ENCODE data around the gene GRID2. TPM values are rescaled to one million over a fixed set of nuclear protein-coding genes. Genes with fewer than 3 reads are reported as not detected.

Gene GRID2
- total RNA-seq, 2 experiments from 2014 or later, result not detected

DNA sequence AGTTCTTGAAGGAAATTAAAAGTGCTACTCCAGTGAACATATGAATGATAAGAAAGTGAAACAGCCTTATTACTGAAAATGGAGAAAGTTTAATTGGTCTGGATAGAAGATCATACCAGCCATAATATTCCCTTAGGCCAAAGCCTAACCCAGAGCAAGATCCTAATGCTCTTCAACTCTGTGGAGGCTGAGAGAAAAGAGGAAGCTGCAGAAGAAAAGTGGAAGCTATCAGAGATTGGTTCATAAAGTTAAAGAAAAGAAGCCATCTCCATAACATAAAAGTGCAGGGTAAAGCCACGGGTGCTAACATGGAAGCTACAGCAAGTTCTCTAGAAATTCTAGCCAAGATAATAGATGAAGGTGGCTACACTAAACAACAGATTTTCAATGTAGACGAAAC is 1439.3 kb downstream of the GRID2 start:
- H3K27ac Mint-ChIP-seq, result no peak overlapping the region
- CTCF ChIA-PET, result no interaction called here
- H3K27me3 Mint-ChIP-seq, result no peaks in the 10 kb centered on the region
- H3K36me3 Mint-ChIP-seq (ENCODE audit: low read depth), result no peaks in the 10 kb centered on the region
- H3K4me3 Mint-ChIP-seq, result no peak overlapping the region
- no peaks in the 10 kb centered on the region for H3K9me3 Mint-ChIP-seq
- POLR2A ChIA-PET, result no interaction called here
- no peaks in the 10 kb centered on the region for H3K4me1 Mint-ChIP-seq
- no peak for DNase-seq

DNA sequence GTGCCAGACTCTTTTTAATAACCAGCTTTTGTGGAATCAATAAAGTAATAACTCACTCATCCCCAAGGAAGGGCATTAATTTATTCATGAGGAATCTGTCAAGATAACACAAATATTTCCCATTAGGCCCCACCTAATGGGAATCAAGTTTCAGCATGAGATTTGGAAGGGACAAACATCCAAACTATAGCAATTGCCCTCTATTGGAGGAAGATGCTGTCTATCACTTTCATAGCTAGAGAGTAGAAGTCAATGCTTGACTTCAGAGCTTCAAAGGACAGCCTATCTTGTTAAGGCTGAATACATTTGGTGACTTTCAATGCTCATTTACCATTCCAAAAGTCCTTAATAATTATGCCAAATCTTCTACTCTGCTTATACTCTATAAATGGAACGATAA is 1439.9 kb downstream of the GRID2 start:
- no peak for DNase-seq
- Mint-ChIP-seq H3K4me1 (no peaks in the 10 kb centered on the region), H3K36me3 (ENCODE audit: low read depth) (no peaks in the 10 kb centered on the region), H3K27me3 (no peaks in the 10 kb centered on the region), H3K9me3 (no peaks in the 10 kb centered on the region), H3K27ac (no peak overlapping the region), H3K4me3 (no peak overlapping the region)
- CTCF ChIA-PET, result no interaction called here
- POLR2A ChIA-PET, result no interaction called here

DNA sequence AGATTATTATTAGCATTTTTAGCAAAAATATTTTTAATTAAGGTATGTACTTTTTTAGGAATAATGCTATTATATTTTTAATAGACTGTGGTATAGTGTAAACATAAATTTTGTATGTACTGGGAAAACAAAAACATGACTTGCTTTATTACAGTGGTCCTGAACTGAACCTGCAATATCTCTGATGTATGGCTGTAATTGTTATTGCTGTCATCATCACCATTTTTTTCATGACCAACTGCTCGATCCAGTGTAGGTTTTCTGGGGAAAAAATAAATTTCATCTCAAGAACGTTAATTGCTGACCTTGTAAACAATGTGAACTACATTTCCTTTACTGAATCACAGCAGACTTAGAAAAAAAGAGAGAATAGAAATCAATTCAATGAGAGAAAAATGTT is 1441.2 kb downstream of the GRID2 start:
- CTCF ChIA-PET, result no interaction called here
- DNase-seq, result no peak
- Mint-ChIP-seq H3K4me1 (no peaks in the 10 kb centered on the region), H3K36me3 (ENCODE audit: low read depth) (no peaks in the 10 kb centered on the region), H3K4me3 (no peak overlapping the region), H3K27me3 (no peaks in the 10 kb centered on the region), H3K9me3 (no peaks in the 10 kb centered on the region), H3K27ac (no peak overlapping the region)
- POLR2A ChIA-PET, result no interaction called here

DNA sequence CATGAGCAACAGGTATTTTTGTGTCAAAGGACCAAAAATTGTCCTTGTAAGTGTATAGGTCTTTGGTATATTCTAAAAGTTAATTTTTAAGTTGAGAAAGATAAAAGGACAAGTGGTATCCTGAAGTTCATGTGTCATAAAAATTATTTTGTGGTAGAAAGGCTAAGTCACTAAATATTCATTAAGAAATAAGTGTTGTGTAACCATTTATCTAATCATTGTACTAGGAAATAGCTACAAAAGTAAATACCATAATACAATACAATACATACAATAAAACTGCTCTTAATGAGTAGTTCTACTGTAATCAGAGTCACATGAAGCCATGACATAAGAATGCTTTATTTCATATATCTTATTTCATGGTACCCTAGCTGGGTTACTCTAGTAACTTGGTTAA is 1442.3 kb downstream of the GRID2 start:
- Mint-ChIP-seq H3K4me3 (no peak overlapping the region), H3K27ac (no peak overlapping the region), H3K36me3 (ENCODE audit: low read depth) (no peaks in the 10 kb centered on the region), H3K27me3 (no peaks in the 10 kb centered on the region), H3K9me3 (no peaks in the 10 kb centered on the region), H3K4me1 (no peaks in the 10 kb centered on the region)
- ChIA-PET POLR2A (no interaction called here), CTCF (no interaction called here)
- no peak for DNase-seq

DNA sequence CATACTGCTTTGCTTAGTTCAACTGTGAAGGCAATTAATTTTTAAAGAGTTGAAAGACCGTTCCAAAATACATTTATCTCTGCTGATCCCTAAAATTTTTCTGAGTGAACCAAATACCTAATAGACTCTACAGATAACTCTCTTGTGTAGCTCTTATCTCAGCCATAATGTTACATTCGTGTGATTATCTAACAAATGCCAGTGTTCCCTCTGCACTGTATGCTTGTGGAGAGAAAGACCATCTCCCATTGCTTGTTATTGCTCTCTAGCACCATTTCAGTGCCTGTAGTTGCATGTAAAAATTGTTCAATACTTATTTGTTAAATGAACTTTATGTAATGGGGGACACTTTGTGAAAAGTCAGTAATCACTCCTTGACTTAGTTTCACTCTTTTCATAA is 1443.5 kb downstream of the GRID2 start:
- no peaks in the 10 kb centered on the region for H3K4me1 Mint-ChIP-seq
- H3K4me3 Mint-ChIP-seq, result no peak overlapping the region
- H3K9me3 Mint-ChIP-seq, result no peaks in the 10 kb centered on the region

DNA sequence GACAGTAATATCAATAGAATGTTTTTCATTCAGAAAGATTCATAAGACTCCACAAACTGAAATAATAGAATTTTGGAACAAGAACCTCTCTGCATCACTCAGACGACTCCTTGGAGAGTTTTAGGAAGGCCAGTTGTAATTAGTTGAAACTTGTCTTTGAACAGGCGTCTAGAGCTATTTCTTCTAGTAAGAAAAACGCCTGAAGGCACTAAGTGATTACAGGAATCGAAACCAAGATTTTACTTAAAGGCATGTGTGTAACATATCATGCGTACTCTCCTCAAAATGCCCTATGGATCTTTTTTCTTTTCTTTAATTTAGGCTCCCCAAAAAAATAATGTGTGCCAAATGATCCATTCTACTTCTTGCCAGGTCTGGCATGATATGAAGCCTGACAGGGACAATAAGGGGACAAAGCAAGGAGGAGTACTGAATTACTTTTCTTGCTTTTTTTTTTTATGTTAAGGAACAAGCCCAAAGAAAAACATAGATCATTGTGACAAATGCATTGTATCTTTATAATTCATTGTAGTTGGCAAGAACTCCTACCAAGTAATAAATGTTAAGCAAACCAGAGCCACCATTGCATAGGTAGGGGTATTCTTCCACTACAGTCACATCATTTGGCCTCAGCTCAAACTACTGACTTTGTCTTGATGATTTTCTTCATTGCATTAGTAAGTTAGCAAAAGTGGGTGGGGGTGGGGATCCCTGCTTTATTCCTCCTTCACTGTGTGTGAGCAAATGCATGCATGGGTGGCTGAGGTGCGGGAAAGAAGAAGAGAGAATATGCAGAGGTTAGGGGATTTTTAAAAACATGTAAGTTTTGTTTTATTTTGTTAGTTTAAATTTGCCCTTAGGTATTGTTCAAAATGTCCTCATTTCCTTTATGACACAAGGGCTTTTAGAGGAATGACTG is 1444.9 kb downstream of the GRID2 start:
- Mint-ChIP-seq H3K9me3 (no peaks in the 10 kb centered on the region), H3K27ac (no peak overlapping the region), H3K27me3 (no peaks in the 10 kb centered on the region), H3K4me3 (no peak overlapping the region), H3K36me3 (ENCODE audit: low read depth) (no peaks in the 10 kb centered on the region), H3K4me1 (no peaks in the 10 kb centered on the region)
- CTCF ChIA-PET, result no interaction called here
- no peak for DNase-seq
- POLR2A ChIA-PET, result no interaction called here

More for the DNA sequence above, 1443.5 kb downstream of the GRID2 start:
- no peak overlapping the region for H3K27ac Mint-ChIP-seq
- no peak for DNase-seq
- no peaks in the 10 kb centered on the region for H3K36me3 Mint-ChIP-seq (ENCODE audit: low read depth)
- no peaks in the 10 kb centered on the region for H3K27me3 Mint-ChIP-seq
- ChIA-PET CTCF (no interaction called here), POLR2A (no interaction called here)

DNA sequence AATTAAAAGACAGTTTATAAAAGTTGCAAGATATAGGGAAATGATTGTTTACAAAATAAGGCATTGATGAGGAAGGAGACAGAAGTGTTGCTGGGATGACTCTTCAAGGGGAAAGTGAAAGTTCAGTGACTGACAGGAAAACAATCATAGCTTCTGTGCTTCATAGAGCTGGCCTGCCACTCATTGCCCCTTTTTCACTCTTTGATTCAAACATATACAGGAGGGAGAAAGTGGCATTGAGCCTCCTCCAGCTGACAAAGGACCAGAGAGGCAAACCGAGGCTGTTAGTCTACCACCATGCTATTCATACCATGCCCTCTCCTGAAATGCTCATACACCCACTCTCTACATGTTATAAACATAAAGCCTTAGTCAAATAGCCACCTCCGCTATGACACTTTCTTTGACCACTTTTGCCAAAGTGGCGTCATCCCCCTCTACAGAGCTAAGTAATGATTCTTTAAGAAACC is 1445.6 kb downstream of the GRID2 start:
- Mint-ChIP-seq H3K27ac (no peak overlapping the region), H3K36me3 (ENCODE audit: low read depth) (no peaks in the 10 kb centered on the region), H3K4me1 (no peaks in the 10 kb centered on the region), H3K9me3 (no peaks in the 10 kb centered on the region), H3K4me3 (no peak overlapping the region), H3K27me3 (no peaks in the 10 kb centered on the region)
- CTCF ChIA-PET, result no interaction called here
- POLR2A ChIA-PET, result no interaction called here
- no peak for DNase-seq

DNA sequence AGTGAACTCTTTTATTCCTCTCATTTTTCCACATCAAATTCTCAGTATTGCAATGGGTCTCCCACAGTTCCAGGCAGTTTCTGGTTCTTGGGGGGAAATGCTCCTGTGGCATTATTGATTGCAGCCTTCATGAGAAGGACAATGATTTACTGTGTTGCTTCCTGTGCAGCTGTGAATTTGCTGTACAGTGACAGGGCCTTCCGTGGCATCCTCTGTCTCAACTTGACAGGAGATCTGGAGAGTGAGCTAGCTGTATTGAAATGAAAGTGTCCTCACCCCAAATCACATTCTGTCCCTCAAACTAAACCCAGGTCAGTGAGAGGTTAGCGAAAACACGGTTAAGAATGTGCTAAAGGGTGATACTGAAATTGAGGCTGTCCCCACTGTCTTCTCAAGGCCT is 1447.6 kb downstream of the GRID2 start:
- Mint-ChIP-seq H3K36me3 (ENCODE audit: low read depth) (no peaks in the 10 kb centered on the region), H3K27me3 (no peaks in the 10 kb centered on the region), H3K4me1 (no peaks in the 10 kb centered on the region), H3K27ac (no peak overlapping the region), H3K4me3 (no peak overlapping the region), H3K9me3 (no peaks in the 10 kb centered on the region)
- DNase-seq, result no peak
- POLR2A ChIA-PET, result no interaction called here
- CTCF ChIA-PET, result no interaction called here

DNA sequence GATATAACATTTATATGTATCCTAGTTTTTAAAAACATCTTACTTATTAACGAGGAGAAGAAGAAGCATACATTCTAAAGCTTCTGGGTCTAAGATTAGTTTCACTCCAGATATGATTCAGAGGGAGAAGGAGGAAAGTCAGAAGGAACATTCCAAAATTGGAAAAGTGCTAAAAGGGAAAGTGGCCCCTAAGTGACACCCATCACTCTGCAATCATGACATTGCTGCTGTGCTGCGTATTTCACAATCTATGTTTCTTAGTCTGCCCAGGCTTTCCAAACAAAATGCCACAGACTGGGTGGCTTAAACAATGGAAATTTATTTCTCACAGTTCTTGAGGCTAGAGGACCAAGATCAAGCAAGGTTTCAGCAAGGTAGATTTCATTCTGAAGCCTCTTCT is 1452.3 kb downstream of the GRID2 start:
- Mint-ChIP-seq H3K36me3 (ENCODE audit: low read depth) (no peaks in the 10 kb centered on the region), H3K4me3 (no peak overlapping the region), H3K4me1 (no peaks in the 10 kb centered on the region), H3K9me3 (no peaks in the 10 kb centered on the region), H3K27ac (no peak overlapping the region), H3K27me3 (no peaks in the 10 kb centered on the region)
- POLR2A ChIA-PET, result no interaction called here
- CTCF ChIA-PET, result no interaction called here
- no peak for DNase-seq

DNA sequence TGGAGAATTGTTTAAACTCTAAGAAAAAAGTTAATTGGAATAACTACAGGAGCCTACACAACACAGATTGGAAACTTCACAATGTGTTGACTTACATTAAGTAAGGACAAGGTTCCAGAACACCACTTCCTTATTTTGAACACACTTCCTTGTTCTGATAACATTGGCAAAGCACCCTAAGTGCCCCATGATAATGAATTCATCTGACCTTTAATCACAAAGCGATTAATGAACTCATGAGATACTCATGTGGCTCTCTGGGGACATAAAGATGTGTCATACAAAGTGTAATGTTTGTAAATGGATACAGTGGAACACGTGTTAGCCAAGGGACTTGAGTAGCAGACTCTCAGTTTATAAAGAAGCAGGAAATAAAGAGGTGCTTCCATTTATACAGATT is 1455.7 kb downstream of the GRID2 start:
- H3K27ac Mint-ChIP-seq, result no peak overlapping the region
- no peaks in the 10 kb centered on the region for H3K9me3 Mint-ChIP-seq

DNA sequence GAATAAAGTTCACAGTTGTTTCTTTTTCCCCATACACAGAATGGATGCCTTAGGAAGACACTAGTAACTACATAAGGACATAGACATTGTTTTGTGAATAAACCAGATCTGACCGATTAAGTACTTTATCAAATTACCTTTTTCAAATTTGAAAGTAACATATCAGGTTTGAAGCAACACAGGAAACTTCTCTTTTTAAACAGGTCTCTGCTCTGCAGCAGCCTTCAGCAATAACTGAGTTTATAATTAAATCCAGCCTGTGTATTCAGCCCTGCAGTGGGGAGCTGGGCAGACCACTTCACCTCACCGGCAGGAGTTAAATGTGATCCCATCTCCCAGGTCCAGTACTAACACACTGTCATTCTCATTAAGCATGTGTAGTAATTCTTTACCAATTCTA is 1456.5 kb downstream of the GRID2 start:
- H3K27ac Mint-ChIP-seq, result no peak overlapping the region
- H3K4me1 Mint-ChIP-seq, result no peaks in the 10 kb centered on the region
- ChIA-PET POLR2A (no interaction called here), CTCF (no interaction called here)
- no peak overlapping the region for H3K4me3 Mint-ChIP-seq
- DNase-seq, result no peak
- H3K27me3 Mint-ChIP-seq, result no peaks in the 10 kb centered on the region
- H3K36me3 Mint-ChIP-seq (ENCODE audit: low read depth), result no peaks in the 10 kb centered on the region
- H3K9me3 Mint-ChIP-seq, result no peaks in the 10 kb centered on the region

More for the DNA sequence above, 1455.7 kb downstream of the GRID2 start:
- CTCF ChIA-PET, result no interaction called here
- Mint-ChIP-seq H3K27me3 (no peaks in the 10 kb centered on the region), H3K4me3 (no peak overlapping the region), H3K36me3 (ENCODE audit: low read depth) (no peaks in the 10 kb centered on the region), H3K4me1 (no peaks in the 10 kb centered on the region)
- POLR2A ChIA-PET, result no interaction called here
- no peak for DNase-seq

DNA sequence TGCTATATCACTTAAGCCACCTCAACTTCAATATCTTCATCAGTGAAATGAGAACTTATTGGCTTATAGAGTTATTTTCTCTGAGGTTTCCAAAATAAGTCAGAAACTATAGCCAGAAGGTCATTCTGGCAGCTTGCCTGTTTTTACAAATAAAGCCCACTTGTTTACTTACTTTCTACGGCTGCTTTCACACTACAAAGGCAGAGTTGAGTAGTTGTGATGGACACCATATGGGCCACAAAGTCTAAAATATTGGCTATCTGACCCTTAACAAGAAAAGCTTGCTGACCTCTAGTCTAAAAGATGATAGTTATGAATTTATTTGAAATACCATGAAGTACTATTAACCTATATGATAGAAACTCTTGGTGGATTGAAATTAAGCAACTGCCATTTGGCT is 1457.5 kb downstream of the GRID2 start:
- Mint-ChIP-seq H3K4me3 (no peak overlapping the region), H3K9me3 (no peaks in the 10 kb centered on the region), H3K4me1 (no peaks in the 10 kb centered on the region), H3K36me3 (ENCODE audit: low read depth) (no peaks in the 10 kb centered on the region), H3K27me3 (no peaks in the 10 kb centered on the region), H3K27ac (no peak overlapping the region)
- ChIA-PET POLR2A (no interaction called here), CTCF (no interaction called here)
- no peak for DNase-seq

DNA sequence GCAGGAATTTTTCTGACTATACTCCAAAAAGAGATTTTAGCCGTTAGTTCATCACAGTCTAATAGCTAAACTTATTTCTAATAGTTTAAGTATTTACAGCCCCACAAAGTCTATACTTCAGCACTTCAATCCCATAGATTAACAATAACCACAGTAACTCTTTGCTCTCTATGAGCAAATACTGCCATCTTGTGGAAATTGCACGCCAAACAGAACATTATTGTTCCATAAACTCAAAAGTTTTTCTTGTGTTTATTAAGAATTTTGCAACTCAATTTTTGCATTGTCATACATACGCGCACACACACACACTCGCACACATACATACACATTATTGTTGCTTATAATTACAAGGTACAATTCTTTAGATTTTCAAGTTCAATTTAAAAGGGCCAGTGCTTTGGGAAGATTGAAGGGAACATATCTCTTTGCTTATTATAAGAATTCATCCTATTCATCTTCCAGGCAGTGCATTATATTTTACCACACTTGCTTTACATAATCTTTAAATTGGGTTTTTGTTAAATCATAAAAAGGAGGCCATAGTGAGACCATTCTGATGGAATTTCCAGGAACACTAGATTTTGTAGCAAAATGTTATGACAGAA is 1461.0 kb downstream of the GRID2 start:
- no peaks in the 10 kb centered on the region for H3K36me3 Mint-ChIP-seq (ENCODE audit: low read depth)
- H3K4me3 Mint-ChIP-seq, result no peak overlapping the region
- no peaks in the 10 kb centered on the region for H3K9me3 Mint-ChIP-seq
- ChIA-PET CTCF (interaction anchor here (0.6 kb wide), 1 partner anchor 1177 kb away, joined by 3 read pairs; no protein-coding TSS in a partner anchor), POLR2A (no interaction called here)
- H3K27ac Mint-ChIP-seq, result no peak overlapping the region
- DNase-seq, result no peak
- H3K4me1 Mint-ChIP-seq, result no peaks in the 10 kb centered on the region
- no peaks in the 10 kb centered on the region for H3K27me3 Mint-ChIP-seq

DNA sequence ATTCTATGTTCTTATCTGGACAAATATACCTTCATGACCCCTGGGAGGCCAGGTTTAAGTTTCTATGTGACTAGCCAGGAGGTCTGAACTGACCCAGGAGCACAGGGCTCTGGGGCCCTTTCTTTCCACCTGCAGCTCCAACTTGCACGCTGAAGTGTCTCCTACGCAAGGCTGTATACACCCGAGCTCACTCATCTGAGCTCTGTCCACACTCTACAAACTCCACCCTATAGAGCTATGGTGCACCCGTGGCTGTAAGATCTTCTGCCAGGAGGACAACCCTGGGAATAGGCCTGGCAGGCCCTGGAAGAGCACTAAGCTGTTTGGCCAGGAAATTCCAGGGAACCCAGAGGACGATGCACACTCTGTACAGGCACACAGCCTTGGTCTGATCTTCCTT is 1464.2 kb downstream of the GRID2 start:
- CTCF ChIA-PET, result no interaction called here
- H3K27ac Mint-ChIP-seq, result no peak overlapping the region
- POLR2A ChIA-PET, result no interaction called here
- no peaks in the 10 kb centered on the region for H3K27me3 Mint-ChIP-seq
- H3K9me3 Mint-ChIP-seq, result no peaks in the 10 kb centered on the region
- H3K4me3 Mint-ChIP-seq, result no peak overlapping the region
- no peaks in the 10 kb centered on the region for H3K36me3 Mint-ChIP-seq (ENCODE audit: low read depth)
- no peaks in the 10 kb centered on the region for H3K4me1 Mint-ChIP-seq
- no peak for DNase-seq

Data from activated CD4-positive, alpha-beta memory T cell treated with anti-CD3 and anti-CD28 coated beads, Interleukin-2, amount 10 ng/mL, durations not matched to agents 7 days and 5 days (primary cell).